Activated effector memory CD4-positive, alpha-beta T cell treated with anti-CD3 and anti-CD28 coated beads, Interleukin-2, amount 50 U/mL, for 16 hours (primary cell): ENCODE measurements around the gene HOMER3.
A peak's percentile ranks its signal among the peaks of the same experiment; 100 is the strongest.
"Not testable (repeated sequence)": the region's sequence is repeated elsewhere in the genome, so short reads cannot be mapped to it uniquely, and the experiment has no call there.

Source experiments
- DNase-seq: peaks from one replicate; pipeline ENCODE4 v3.0.0-alpha.2; 2020

The HOMER3 gene

DNA sequence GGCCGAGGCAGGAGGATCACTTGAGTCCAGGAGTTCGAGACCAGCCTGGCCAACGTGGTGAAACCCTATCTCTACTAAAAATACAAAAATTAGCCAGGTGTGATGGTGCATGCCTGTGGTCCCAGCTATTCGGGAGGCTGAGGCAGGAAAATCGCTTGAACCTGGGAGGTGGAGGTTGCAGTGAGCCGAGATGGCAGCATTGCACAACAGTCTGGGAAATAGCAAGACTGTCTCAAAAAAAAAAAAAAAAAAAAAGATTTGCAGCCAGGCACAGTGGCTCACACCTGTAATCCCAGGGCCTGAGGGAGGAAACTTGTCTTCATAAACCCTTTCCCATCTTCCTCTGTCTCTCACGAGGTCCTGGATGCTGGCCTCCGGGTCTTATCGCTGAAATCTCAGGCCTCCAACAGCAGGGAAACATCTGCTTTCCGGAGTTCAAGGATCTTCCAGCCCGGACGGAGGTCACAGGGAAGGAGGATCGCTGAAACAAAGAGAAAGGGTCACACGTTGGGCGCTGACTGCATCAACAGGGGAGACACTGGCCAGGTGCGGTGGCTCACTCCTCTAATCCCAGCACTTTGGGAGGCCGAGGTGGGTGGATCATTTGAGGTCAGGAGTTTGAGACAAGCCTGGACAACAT, 11.5 kb upstream of the HOMER3 start:
- not testable (repeated sequence) for DNase-seq

DNA sequence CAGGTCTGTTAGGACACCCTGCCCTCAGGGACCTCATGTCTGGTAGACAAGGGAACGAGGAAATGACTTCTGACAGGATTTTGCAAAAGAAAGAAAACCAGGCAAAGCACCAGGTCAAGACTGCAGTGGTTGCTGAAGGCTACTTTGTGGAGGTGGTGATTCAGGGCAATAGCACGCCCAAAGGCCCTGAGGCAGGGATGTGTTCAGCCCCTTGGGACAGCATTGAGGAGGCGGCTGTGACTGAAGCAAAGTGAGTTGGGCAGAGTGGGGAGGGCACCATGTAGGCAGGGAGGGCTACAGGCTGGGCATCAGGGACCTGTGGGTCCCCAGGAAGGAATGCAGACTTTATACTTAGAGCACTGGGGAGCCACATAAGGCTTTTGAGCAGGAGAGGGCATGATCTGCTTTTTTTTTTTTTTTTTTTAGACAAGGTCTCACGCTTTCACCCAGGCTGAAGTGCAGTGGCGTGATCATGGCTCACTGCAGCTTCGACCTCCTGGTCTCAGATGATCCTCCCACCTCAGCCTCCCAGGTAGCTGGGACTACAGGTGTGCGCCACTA, 10.8 kb upstream of the HOMER3 start:
- no peak for DNase-seq

DNA sequence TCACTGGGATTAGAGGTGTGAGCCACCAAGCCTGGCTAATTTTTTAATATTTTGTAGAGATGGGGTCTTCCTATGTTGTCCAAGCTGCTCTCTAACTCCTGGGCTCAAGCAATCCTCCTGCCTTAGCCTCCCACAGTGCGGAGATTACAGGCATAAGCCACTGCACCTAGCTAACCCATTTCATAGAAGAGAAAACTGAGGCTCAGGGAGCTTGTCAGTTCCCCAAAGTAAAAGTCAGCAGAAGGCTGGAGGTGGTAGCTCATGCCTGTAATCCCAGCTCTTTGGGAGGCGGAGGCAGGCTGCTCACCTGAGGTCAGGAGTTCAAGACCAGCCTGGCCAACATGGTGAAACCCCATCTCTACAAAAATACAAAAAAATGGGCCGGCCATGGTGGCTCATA, 8.8 kb upstream of the HOMER3 start:
- DNase-seq, result no peak

DNA sequence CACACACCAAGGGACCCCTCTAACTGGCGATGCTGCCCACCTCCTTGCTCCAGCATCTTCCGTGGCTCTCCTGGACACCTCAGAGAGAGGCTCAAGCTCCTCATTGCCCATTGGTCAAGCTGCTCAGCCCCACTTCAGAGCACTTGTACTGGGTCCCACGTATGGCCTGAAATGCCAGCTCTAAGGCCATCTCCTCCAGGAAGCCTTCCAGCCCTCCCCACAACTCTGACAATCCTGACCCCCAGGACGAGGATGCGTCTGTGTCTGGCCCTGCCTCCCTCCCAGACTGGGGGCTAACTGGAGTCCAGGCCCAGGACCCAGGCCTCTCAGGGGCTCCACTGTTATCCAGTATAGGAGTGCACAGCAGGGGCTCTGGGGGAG, 7.9 kb upstream of the HOMER3 start:
- DNase-seq, result no peak

DNA sequence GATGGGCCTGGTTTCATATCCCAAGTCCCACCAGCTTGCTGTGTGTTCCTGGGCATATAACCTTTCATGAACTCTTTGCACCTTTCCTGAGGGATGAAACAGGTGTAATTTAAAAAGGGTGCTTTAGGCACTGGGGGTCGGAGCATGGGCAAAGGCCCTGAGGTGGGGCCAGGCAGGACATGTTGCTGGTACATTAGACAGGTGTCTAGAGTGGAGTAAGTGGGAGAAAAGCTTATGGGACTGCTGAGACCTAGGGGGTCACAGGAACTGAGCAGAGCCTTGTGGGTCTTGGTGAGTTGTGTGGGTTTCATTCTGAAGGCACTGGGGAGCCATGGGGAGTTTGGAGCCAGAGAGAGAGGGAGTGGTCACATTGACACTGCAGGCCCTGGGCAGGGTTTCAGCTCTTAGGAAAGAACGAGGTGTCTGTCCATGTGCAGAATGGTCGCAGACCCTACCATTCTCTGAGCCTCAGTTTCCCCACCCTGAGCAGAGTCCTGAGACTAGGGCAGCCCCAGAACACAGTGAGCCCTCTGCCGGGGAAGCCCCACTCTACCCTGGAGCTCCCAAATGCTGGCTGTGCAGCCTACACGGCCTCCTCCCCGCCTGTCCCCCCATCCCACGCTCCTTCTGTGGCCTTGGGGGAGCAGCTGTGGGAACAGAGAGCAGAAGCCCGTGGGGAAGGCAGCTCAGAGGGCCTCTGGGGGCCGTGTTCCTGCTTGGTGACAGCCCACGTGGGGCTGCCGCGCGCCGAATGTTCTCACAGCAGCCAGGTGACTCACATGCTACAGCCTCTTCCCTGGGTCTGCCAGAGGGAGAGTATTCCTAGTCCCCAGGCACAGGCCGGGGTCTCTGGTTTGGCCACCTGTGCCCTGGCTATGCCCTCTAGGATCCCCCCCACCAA, 7.3 kb upstream of the HOMER3 start:
- DNase-seq, result no peak

DNA sequence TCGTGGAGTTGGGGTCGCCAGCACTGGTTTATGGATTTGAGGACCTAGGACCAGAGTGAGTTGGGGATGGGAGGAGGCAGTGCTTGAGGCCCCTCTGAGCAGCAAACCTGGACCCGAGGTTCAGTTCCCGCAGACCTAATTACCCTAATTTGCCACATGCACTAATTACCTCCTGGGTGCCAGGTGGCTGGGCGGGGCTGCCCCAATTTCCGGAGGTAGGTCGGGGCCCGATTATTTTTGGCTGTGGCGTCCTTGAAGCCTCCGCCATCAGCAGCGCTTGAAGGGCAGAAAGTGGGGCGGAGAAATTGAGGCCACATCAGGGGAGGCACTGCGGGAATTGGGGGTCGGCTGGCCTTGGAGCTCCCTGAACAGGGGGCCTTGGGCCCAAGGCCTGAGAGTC, 5.9 kb upstream of the HOMER3 start:
- DNase-seq, result no peak

DNA sequence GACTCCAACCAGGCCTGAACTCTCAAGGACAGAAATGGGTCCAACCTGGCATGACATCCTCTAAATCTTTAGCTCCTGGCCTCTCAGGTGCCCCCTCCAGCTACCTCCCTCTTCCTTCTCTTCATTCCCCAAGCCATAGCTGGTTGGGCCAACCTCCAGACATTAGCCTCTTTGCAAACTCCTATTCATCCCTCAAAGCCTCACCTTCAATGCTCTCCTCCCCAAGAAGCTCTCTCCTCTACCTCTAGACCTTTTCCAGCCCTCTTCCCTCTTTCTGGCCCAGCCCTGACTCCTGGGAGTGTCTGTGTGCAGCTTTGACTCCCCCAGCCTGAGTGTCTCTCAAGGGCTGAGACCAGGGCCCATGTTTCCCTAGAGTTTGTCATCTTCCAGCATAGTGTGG, 5.3 kb upstream of the HOMER3 start:
- no peak for DNase-seq

DNA sequence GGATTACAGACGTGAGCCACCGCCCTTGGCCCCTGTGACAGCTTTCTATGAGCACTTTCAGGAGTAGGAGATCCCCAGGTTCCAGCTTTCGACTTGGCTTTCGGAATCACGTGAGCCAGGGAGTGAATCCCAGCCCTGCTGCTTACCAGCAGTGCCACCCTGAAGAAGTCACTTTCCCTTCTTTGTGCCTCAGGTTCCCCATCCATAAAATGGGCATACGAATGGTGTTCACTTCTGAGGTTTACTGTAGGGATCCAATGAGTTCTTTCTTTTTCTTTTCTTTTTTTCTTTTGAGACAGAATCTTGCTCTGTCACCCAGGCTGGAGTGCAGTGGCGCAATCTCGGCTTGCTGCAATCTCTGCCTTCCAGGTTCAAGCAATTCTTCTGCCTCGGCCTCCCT, 4.3 kb upstream of the HOMER3 start:
- no peak for DNase-seq

DNA sequence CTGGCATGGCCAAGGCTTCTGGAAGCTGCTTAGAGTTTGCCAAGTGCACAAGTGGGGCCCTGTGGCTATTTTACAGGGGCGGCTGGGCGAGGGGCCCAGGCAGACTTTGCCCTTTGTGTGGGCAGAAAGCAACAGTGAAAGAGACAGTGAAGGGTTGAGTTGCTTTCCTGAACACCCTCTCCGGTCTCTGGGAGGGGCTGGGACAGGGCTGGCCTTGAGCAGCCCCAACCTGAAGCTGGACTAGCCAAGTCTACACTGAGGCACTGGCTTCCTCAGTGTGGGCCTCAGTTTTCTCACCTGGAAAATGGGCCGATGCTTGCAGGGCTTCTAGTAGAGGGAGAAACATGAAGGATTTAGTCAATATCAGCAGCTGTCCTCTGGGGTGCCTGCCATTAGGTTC, 2.4 kb upstream of the HOMER3 start:
- no peak for DNase-seq

DNA sequence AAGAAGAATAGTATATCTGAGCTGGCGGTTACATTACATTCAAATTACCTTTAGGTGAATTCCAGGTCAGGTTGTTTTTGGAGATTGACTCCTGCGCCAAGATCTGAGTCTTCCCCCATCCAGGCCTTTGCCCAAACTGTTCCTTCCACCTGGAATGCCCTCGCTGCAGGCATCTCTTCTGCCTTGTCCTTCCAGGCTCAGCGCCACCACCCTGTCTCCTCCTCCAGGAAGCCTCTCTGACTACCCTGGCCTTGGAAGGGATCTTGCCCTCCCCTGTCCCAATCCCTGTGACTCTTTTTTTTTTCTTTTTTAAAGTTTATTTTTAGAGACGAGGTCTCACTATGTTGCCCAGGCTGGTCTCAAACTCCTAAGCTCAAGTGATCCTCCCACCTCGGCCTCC, 1.7 kb upstream of the HOMER3 start:
- DNase-seq, result no peak

DNA sequence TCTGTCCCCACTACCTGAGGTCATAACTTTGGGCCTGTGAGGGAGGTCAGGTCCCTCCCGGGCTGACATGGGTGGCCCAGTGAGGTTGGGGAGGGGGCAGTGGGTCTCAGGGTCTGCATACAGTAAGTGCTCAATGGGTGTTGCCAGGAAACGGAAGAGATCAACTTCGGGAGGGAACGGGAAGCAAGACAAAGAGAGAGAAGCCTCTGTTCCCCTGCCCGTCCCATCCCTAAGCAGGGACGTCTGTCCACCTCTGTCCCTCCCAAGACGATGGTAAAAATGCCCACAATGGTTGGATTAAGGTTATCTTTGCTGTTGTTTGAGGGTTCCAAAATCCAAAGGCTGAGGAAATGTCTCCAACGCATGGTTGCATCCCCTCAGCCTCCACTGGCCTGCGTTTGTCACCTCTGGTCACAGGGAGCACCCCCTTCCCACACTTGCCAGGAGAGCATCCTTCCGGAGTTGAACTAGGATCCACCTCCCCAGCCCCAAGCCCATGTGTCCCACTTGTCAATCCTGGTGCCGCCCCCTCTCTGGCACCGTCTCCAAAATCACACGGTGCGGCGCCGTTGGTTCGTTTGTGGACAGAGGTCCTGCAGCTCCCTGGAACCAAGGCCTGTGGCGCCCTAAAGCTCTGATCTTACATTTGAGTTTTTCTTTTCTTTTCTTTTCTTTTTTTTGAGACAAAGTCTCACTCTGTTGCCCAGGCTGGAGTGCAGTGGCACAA, 774 bp upstream of the HOMER3 start:
- DNase-seq, result no peak

DNA sequence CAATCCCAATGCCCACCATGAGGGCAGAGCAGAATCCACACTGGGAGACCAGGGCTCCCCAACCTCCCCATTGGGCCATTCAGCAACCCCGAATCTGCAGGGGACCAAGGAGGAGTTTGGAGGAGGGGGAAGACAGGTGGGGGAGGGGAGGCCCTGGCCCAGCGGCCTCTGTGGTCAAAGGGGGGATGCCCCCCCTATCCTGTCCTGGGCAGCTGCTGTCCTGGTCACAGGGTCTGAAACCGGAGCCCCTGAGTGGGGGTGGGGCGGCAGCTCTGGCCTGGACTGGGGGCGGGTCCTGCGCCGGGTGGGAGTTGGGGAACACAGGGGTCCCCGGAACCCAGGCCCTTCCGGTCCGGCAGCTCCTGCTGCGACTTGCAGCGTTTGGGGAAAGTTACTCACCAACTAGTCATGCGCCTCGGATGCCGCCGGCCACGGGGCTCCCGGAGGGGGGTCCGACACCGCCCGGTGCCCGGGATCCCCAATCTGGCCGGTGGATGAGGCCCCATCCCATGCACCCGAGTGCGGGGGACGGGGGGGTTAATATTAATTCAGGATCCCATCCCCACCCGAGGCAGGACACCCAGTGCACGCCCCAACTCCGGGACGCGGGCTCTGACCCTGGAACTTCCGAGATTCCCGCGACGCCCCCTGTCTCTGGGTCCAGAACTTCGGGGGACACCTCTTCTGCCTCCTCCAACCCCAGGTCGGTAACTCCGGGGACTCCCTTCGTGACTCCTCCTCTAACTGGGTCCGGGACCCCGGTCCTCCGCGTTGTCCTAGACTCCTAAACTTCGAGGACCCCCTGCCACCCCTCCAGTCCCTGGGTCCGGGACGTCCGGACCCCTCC, 872 bp downstream of the HOMER3 start:
- no peak for DNase-seq

DNA sequence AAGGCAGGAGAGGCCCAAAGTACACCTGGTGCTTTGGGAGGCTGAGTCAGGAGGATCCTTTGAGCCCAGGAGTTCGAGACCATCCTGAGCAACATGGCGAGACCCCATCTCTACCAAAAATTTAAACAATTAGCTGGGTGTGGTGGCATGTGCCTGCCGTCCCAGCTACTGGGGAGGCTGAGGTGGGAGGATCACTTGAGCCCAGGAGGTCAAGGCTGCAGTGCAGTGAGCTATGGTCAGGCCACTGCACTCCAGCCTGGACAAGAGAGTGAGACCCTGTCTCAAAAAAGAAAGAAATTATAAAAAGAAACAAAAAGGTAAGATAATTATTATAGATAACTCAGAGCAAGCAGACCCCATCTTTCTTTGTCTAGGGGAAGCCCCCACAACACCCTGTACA, 1.9 kb downstream of the HOMER3 start:
- no peak for DNase-seq

DNA sequence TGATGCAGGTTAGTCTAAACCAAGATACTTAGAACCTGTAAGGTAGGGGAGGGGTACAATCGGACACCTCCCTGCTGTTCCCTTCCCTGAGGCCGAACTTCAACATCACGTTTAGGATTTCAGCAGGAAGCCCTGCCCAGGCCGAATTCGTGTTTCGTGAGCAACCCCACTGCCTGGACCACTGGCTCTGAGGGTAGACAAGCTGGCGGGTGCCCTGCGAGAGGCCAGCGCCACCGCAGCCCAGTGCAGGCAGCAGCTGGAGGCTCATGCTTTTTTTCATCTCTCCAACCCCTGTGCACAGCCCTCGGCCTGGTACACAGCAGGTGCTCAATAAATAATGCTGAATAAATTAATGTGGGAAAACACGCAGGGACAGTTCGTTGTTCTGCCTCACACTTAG, 7.7 kb downstream of the HOMER3 start:
- DNase-seq, result no peak

DNA sequence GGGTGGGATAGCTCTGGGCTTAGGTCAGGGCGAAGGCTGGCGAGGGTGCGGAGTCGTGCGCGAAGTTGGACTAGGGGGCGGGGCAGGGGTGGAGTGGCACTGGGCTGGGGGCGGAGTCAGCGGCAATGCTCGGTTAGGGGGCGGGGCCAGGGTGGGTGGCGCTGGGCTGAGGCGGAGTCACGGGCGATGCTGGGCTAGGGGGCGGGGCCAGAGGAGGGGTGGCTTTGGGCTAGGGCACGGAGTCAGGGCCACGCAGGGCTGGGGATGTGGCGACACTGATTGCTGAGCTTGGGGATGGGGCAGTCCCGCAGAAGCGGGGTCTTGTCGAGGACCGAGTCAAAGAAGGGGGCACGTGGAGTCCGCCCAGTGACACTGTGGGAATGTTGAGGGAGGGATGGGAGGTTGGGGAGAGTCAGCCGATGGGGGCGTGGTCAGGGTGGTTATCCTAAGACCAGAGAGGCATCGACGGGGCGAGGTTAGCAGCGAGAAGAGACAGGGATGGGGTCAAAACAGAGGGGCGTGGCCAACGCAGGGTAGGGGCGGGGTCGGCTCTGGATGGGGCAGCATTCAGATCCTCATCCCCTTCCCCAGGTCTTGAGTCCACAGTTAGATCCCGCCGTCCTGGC, 8.7 kb downstream of the HOMER3 start:
- DNase-seq, result peak; percentile 93

DNA sequence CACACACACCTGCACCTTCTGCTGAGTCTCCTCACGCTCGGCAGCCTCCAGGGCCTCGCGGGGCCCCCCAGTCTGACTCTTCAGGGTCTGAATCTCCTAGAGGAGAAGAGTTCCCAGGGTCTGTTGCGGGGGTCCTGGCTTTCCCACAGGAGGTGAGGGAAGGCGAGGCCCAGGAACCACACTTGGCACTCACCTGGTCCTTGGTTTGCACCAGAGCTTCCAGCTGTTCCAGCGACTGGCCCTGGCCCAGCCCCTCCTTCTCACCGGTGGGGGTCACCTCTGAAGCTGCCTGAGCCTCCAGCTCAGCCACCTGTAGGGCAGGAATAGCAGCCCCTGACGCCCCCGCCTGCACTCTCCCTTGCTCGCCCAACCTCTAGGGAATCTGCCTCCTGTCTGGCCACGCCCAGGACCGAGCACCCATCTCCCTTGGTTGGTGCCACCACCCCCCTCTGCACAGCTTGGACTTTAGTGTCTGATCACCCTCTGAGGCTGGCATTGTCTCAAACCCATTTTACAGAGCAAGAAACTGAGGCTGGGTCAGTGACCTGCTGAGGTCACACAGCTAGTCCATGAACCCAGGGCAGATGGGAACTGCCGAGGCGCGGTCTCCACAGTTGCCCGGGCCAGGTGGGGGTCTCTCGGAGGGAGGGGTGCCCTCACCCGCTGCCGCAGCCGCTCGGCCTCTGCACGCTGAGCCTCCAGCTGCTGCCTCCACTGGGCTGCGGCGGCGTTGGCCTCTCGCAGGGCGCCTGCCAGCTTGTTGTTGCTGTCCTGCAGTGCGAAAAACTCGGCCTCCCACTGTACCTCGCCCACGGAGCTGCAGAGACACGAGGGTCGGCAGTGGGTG, 9.5 kb downstream of the HOMER3 start:
- DNase-seq, result no peak

DNA sequence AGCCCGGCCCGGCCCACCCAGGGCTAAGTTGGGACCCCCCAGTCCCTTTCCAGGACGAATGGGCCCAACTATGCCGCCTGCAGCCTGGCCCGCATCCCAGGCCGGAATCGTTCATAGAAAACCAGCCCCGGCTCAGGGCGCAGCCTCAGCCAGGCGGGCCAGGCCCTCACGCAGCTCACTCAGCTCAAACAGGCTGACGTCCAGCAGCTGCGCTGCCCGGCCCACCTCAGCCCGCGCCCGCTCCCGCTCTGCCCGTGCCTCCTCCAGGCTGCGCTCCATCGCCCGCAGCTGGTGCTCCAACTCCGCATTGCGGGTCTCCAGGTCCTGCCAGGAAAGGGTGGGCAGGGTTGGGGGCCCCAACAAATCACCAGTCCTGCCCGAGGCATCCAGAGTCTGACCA, 11.7 kb downstream of the HOMER3 start:
- DNase-seq, result no peak

DNA sequence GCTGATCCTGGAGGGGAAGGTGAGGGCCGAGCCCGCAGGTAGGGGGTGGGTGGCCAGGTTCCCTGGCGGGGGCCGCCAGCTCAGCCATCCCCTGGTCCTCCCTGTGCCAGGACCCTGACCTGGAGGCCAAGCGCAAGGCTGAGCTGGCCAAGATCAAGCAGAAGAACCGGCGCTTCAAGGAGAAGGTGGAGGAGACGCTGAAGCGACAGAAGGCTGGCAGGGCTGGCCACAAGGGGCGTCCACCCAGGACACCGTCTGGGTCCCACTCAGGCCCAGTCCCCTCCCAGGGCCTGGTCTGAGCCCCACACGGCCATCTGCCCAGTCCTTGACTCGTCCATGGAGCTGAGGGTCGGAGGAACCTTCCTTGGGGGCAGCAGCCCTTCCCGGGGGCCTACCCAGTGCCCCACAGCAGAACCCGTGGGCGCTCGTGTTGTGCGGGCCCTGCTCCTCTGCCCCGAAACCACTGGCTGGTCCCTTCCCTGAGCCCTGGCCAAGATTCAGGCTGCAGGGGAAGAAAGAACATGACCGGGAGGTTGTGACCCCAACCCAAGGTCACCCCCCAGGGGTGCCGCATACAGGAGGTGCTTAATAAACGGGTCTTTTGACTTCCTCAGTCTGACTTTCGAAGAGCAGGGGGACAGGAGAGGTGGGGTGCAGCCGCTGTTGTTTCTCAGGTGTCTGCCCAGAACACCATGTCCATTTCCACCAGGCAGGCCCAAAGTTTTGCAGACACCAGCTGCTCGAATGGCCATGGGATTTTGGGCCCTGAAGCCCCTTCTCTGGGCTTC, 12.8 kb downstream of the HOMER3 start:
- no peak for DNase-seq

DNA sequence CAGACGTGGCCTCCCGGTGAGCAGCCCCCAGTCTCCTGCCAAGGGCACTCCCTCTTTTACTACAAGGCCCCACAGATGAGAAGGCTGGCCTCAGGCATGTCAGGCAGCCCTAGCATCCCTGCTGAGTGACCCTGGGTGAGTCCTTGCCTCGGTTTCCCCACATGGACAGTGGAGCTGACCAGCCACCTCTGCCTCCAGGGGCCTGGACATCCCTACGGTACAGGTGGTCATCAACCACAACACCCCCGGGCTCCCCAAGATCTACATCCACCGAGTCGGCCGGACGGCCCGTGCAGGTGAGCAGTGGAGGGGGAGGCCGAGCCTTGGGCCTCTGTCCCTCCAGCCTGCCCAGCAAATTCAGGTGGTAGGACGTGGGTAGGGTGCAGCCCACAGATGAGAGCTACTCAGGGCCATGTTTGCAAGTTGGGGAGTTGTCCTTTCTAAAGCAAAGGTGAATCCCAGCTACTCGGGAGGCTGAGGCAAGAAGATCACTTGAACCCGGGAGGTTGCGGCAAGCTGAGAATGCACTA, 16.3 kb downstream of the HOMER3 start:
- no peak for DNase-seq
